Endodermal cell (in vitro differentiated cells): ENCODE results near the gene SMIM35. TPM values are rescaled to one million over a fixed set of nuclear protein-coding genes. Genes with fewer than 3 reads are reported as not detected.

Experiments
- DNase-seq: peaks from one replicate; pipeline ENCODE4 v3.0.0-alpha.2; 2017
- H3K27ac ChIP-seq: 2 replicates; pipeline ENCODE4 v1.5.1; 2013; ENCODE audit warnings: mild to moderate bottlenecking, low read depth, low read length, moderate library complexity
- H3K27me3 ChIP-seq: 2 replicates; pipeline ENCODE4 v1.6.1; 2013; ENCODE audit warnings: mild to moderate bottlenecking, low read length, moderate library complexity; ENCODE audit not compliant: insufficient read depth, control insufficient read depth, poor library complexity, severe bottlenecking
- H3K36me3 ChIP-seq: 2 replicates; pipeline ENCODE4 v1.7.0; 2013; ENCODE audit warnings: mild to moderate bottlenecking, low read length, moderate library complexity; ENCODE audit not compliant: control insufficient read depth, insufficient read depth
- H3K4me1 ChIP-seq: one replicate; pipeline ENCODE4 v1.7.0; 2013; ENCODE audit warnings: low read length; ENCODE audit not compliant: control insufficient read depth, insufficient read depth
- H3K4me3 ChIP-seq: 2 replicates; pipeline ENCODE4 v1.5.1; 2013; ENCODE audit warnings: mild to moderate bottlenecking, low read length, moderate library complexity
- H3K9ac ChIP-seq: 2 replicates; pipeline ENCODE4 v1.6.1; 2013; ENCODE audit warnings: mild to moderate bottlenecking, low read length, moderate library complexity; ENCODE audit not compliant: poor library complexity, severe bottlenecking; ENCODE audit errors: extremely low read depth
- H3K9me3 ChIP-seq: 2 replicates; pipeline ENCODE4 v1.6.1; 2013; ENCODE audit warnings: mild to moderate bottlenecking, low read length, moderate library complexity; ENCODE audit not compliant: control insufficient read depth
- H3K27ac Mint-ChIP-seq: 2 replicates; pipeline ENCODE4 v1.8.0; 2020; ENCODE audit warnings: mixed read lengths
- H3K27me3 Mint-ChIP-seq: 2 replicates; pipeline ENCODE4 v1.8.0; 2021; ENCODE audit warnings: mild to moderate bottlenecking, mixed read lengths; ENCODE audit not compliant: insufficient read depth
- H3K36me3 Mint-ChIP-seq: 2 replicates; pipeline ENCODE4 v1.8.0; 2020; ENCODE audit warnings: low read depth, mixed read lengths
- H3K4me1 Mint-ChIP-seq: 2 replicates; pipeline ENCODE4 v1.8.0; 2020; ENCODE audit warnings: mixed read lengths
- H3K4me3 Mint-ChIP-seq: 2 replicates; pipeline ENCODE4 v1.8.0; 2020; ENCODE audit warnings: mild to moderate bottlenecking, moderate library complexity, mixed read lengths
- H3K9me3 Mint-ChIP-seq: 2 replicates; pipeline ENCODE4 v1.8.0; 2020; ENCODE audit warnings: mild to moderate bottlenecking, mixed read lengths
- CTCF ChIP-seq: fragments of 200-600 bp; sonication (generic); conservative IDR thresholded peaks from 2 replicates; pipeline ENCODE4 v1.5.0; 2021; ENCODE audit warnings: antibody characterized with exemption, mild to moderate bottlenecking
- WGBS, 2 experiments: methylation state at CpG; one replicate each; pipeline versions ENCODE4 v1.1.5 to v1.1.7; 2013; ENCODE audit warnings: missing lambda C conversion rate in 2 of 2, mixed read lengths in 1 of 2; ENCODE audit not compliant: insufficient coverage in 1 of 2, insufficient read length in 1 of 2; 5-methylcytosine and 5-hydroxymethylcytosine counted together
- total RNA-seq, 2 donors: library from RNA; stranded (reverse); fragmentation: NEBNext Ultra II Directional in 1 of 2; extraction: Animal tissue kit (Norgen Biotek cat#: 25700) in 1 of 2; gene quantifications; 2 replicates in 1 of 2; 3 replicates in 1 of 2; pipeline ENCODE4 v1.2.1, GENCODE V29; 2021

Gene SMIM35
- total RNA-seq, 2 donors from 2014 or later = not detected

- Mint-ChIP-seq H3K4me3 (no peak overlapping the region), H3K9me3 (no peaks in the 10 kb centered on the region), H3K4me1 (peaks cover 14% of the 10 kb centered on the region), H3K27ac (no peak overlapping the region), H3K36me3 (no peaks in the 10 kb centered on the region), H3K27me3 (peaks cover 7% of the 10 kb centered on the region)
- Histone ChIP-seq H3K27ac (no peak overlapping the region), H3K36me3 (no peaks in the 10 kb centered on the region), H3K9ac (no peak overlapping the region), H3K4me3 (no peak overlapping the region), H3K4me1 (no peaks in the 10 kb centered on the region), H3K27me3 (no peaks in the 10 kb centered on the region), H3K9me3 (no peaks in the 10 kb centered on the region)
- TF ChIP-seq CTCF = no peak
- WGBS, 2 experiments = 77 to 90% methylated on average over 5 to 20 of the region's 20 CpGs
- peak; percentile 41 for DNase-seq
These were observed 28.2 kb downstream of the SMIM35 start for GRCh38 chr11:118058311-118059245.

- no peak overlapping the region for H3K9ac ChIP-seq
- peaks cover 8% of the 10 kb centered on the region for H3K4me1 Mint-ChIP-seq
- H3K4me1 ChIP-seq = no peaks in the 10 kb centered on the region
- no peaks in the 10 kb centered on the region for H3K9me3 ChIP-seq
- H3K4me3 ChIP-seq = no peak overlapping the region
- no peak overlapping the region for H3K4me3 Mint-ChIP-seq
- H3K9me3 Mint-ChIP-seq = no peaks in the 10 kb centered on the region
- no peaks in the 10 kb centered on the region for H3K36me3 ChIP-seq
- TF ChIP-seq CTCF = no peak
- H3K27ac ChIP-seq = no peak overlapping the region
- DNase-seq = peak; percentile 40
- peaks cover 7% of the 10 kb centered on the region for H3K27me3 Mint-ChIP-seq
- H3K36me3 Mint-ChIP-seq = no peaks in the 10 kb centered on the region
- 92 to 95% methylated on average over 11 to 14 of the region's 14 CpGs for WGBS, 2 experiments
- H3K27me3 ChIP-seq = no peaks in the 10 kb centered on the region
- no peak overlapping the region for H3K27ac Mint-ChIP-seq
These were observed 29.3 kb downstream of the SMIM35 start for GRCh38 chr11:118057251-118058145.

- Mint-ChIP-seq H3K27ac (no peak overlapping the region), H3K9me3 (no peaks in the 10 kb centered on the region), H3K27me3 (peaks cover 7% of the 10 kb centered on the region), H3K4me3 (no peak overlapping the region), H3K4me1 (peaks cover 9% of the 10 kb centered on the region), H3K36me3 (no peaks in the 10 kb centered on the region)
- Histone ChIP-seq H3K4me1 (no peaks in the 10 kb centered on the region), H3K9me3 (no peaks in the 10 kb centered on the region), H3K9ac (no peak overlapping the region), H3K4me3 (no peak overlapping the region), H3K27ac (no peak overlapping the region), H3K36me3 (no peaks in the 10 kb centered on the region), H3K27me3 (no peaks in the 10 kb centered on the region)
- TF ChIP-seq CTCF = no peak
- 92 to 96% methylated on average over 7 to 8 of the region's 8 CpGs for WGBS, 2 experiments
- DNase-seq = peak; percentile 36
These were observed 30.0 kb downstream of the SMIM35 start for GRCh38 chr11:118056806-118057205.
